IMR-90 (cell line): ENCODE measurements around the gene CH25H. TPM values are rescaled to one million over a fixed set of nuclear protein-coding genes. Genes with fewer than 3 reads are reported as not detected.
A peak's percentile ranks its signal among the peaks of the same experiment; 100 is the strongest.

Experiments
- ATAC-seq: fragments of 200-7000 bp; cut with Tn5 transposase; 2 replicates; pipeline ENCODE4 v1.9.1; 2020; ENCODE audit warnings: low read depth, mild to moderate bottlenecking, moderate library complexity
- BruUV-seq: library from RNA; stranded (reverse); fragments of 400-500 nt; replicated peaks from 2 replicates; lab custom pipeline; 2021; lab: Mats Ljungman, UMichigan
- CTCF ChIA-PET: fragments of 300-600 bp; formaldehyde crosslinking; extraction: SDS; loops from one replicate; lab custom pipeline; 2021; ENCODE audit warnings: antibody characterized with exemption; lab: Yijun Ruan, JAX
- POLR2A ChIA-PET: fragments of 300-600 bp; sonication (Branson Sonifier 250); formaldehyde crosslinking; loops from one replicate; lab custom pipeline; 2022; ENCODE audit warnings: antibody characterized with exemption; ENCODE audit not compliant: unreplicated experiment; lab: Charles Lee
- DNase-seq: peaks from one replicate; pipeline ENCODE4 v3.0.0; 2013
- H2AFZ ChIP-seq: replicated peaks from 2 replicates; pipeline ENCODE3; 2013; ENCODE audit warnings: low read length, mild to moderate bottlenecking; ENCODE audit not compliant: poor library complexity
- H2AK5ac ChIP-seq: 2 replicates; pipeline ENCODE4 v1.6.1; 2013; ENCODE audit warnings: low read depth, low read length, inconsistent platforms
- H2AK9ac ChIP-seq: replicated peaks from 2 replicates; pipeline ENCODE3; 2013; ENCODE audit warnings: mild to moderate bottlenecking, low read depth, low read length, moderate library complexity; ENCODE audit not compliant: poor library complexity
- H2BK120ac ChIP-seq: 2 replicates; pipeline ENCODE4 v1.6.1; 2013; ENCODE audit warnings: low read depth, low read length, inconsistent platforms
- H2BK15ac ChIP-seq: 3 replicates; pipeline ENCODE4 v1.6.1; 2013; ENCODE audit warnings: low read depth, low read length, inconsistent platforms
- H2BK20ac ChIP-seq: 2 replicates; pipeline ENCODE4 v1.6.1; 2013; ENCODE audit warnings: low read depth, mild to moderate bottlenecking, inconsistent platforms, low read length, moderate library complexity
- H2BK5ac ChIP-seq: 2 replicates; pipeline ENCODE4 v1.6.1; 2013; ENCODE audit warnings: mild to moderate bottlenecking, low read depth, low read length, inconsistent platforms; ENCODE audit not compliant: poor library complexity, severe bottlenecking
- H3K14ac ChIP-seq: replicated peaks from 2 replicates; pipeline ENCODE4 v1.6.1; 2013; ENCODE audit warnings: low read depth, low read length, inconsistent platforms
- H3K18ac ChIP-seq: 2 replicates; pipeline ENCODE4 v1.6.1; 2013; ENCODE audit warnings: low read depth, low read length, control low read depth
- H3K23ac ChIP-seq: 2 replicates; pipeline ENCODE4 v1.6.1; 2013; ENCODE audit warnings: low read depth, low read length, inconsistent platforms
- H3K27ac ChIP-seq: 2 replicates; pipeline ENCODE4 v1.5.1; 2013; ENCODE audit warnings: mild to moderate bottlenecking, control low read depth, low read length; ENCODE audit not compliant: insufficient read depth
- H3K27me3 ChIP-seq: 2 replicates; pipeline ENCODE4 v1.6.1; 2013; ENCODE audit warnings: low read length; ENCODE audit not compliant: control insufficient read depth, insufficient read depth
- H3K36me3 ChIP-seq: 2 replicates; pipeline ENCODE4 v1.6.1; 2013; ENCODE audit warnings: low read length, mixed read lengths; ENCODE audit not compliant: control insufficient read depth, insufficient read depth
- H3K4ac ChIP-seq: 2 replicates; pipeline ENCODE4 v1.6.1; 2013; ENCODE audit warnings: low read depth, low read length, inconsistent platforms
- H3K4me1 ChIP-seq: 2 replicates; pipeline ENCODE4 v1.6.1; 2013; ENCODE audit warnings: low read length, mixed read lengths; ENCODE audit not compliant: control insufficient read depth, insufficient read depth
- H3K4me2 ChIP-seq: 2 replicates; pipeline ENCODE4 v1.6.1; 2013; ENCODE audit warnings: low read depth, mild to moderate bottlenecking, control low read depth, low read length, moderate library complexity
- H3K4me3 ChIP-seq: 2 replicates; pipeline ENCODE4 v1.5.1; 2013; ENCODE audit warnings: low read depth, mild to moderate bottlenecking, control low read depth, low read length, moderate library complexity; ENCODE audit not compliant: insufficient read depth
- H3K56ac ChIP-seq: 2 replicates; pipeline ENCODE4 v1.6.1; 2013; ENCODE audit warnings: low read length, inconsistent platforms; ENCODE audit not compliant: insufficient read depth; ENCODE audit errors: extremely low read depth
- H3K79me1 ChIP-seq, 2 experiments: 2 replicates each; pipeline ENCODE4 v1.6.1; 2013; ENCODE audit warnings: low read length in 2 of 2, inconsistent platforms in 1 of 2, low read depth in 1 of 2
- H3K9ac ChIP-seq: 2 replicates; pipeline ENCODE4 v1.6.1; 2013; ENCODE audit warnings: low read depth, low read length, control low read depth
- H3K9me1 ChIP-seq: 2 replicates; pipeline ENCODE4 v1.6.1; 2013; ENCODE audit warnings: low read length, inconsistent platforms; ENCODE audit not compliant: insufficient read depth
- H3K9me3 ChIP-seq: 2 replicates; pipeline ENCODE4 v1.6.1; 2013; ENCODE audit warnings: low read length; ENCODE audit not compliant: control insufficient read depth, insufficient read depth
- H4K20me1 ChIP-seq: 2 replicates; pipeline ENCODE4 v1.6.1; 2013; ENCODE audit warnings: low read length, inconsistent platforms; ENCODE audit not compliant: insufficient read depth
- H4K5ac ChIP-seq: 2 replicates; pipeline ENCODE4 v1.6.1; 2013; ENCODE audit warnings: mild to moderate bottlenecking, low read depth, low read length, control low read depth
- H4K8ac ChIP-seq, 2 experiments: 2 replicates each; pipeline ENCODE4 v1.6.1; 2013; ENCODE audit warnings: low read depth in 2 of 2, low read length in 2 of 2, control low read depth in 1 of 2, inconsistent platforms in 1 of 2
- H4K91ac ChIP-seq: 2 replicates; pipeline ENCODE4 v1.6.1; 2013; ENCODE audit warnings: low read depth, low read length, inconsistent platforms; ENCODE audit not compliant: insufficient read depth
- CHD1 ChIP-seq: IDR thresholded peaks from 2 replicates; pipeline ENCODE4 v1.6.1; 2012; ENCODE audit warnings: low read depth, low read length, improper control_type of control experiment
- FOS ChIP-seq: fragments of 150-350 bp; IDR thresholded peaks from 2 replicates; pipeline ENCODE4 v1.6.1; 2016; ENCODE audit warnings: low read depth, low read length
- RAD21 ChIP-seq: IDR thresholded peaks from 2 replicates; pipeline ENCODE4 v1.6.1; 2012; ENCODE audit warnings: low read length, improper control_type of control experiment
- SMC3 ChIP-seq: fragments of 150-350 bp; IDR thresholded peaks from 2 replicates; pipeline ENCODE4 v1.6.1; 2016; ENCODE audit warnings: low read depth, mild to moderate bottlenecking, antibody characterized with exemption, low read length, moderate library complexity
- WGBS, 2 experiments: methylation state at CpG; one replicate each; pipeline versions ENCODE4 v1.1.5 to v1.1.7; 2013; ENCODE audit warnings: missing lambda C conversion rate in 2 of 2; ENCODE audit not compliant: insufficient read length in 1 of 2; ENCODE audit errors: extremely low coverage in 2 of 2; 5-methylcytosine and 5-hydroxymethylcytosine counted together
- dilution Hi-C: fragments of 300-500 bp; cut with HindIII; formaldehyde crosslinking; loops from one replicate; pipeline ENCODE4 v1.14.3; 2018; ENCODE audit warnings: low sequenced_read_pairs; ENCODE audit not compliant: unreplicated experiment
- in situ Hi-C: fragments of 300-500 bp; cut with MboI; formaldehyde crosslinking; loops from 3 replicates; pipeline ENCODE4 v1.14.3; 2019; ENCODE audit warnings: low sequenced_read_pairs, inconsistent platforms, mixed read lengths
- intact Hi-C: fragments of 100-400 bp; cut with micrococcal nuclease; formaldehyde crosslinking; loops from 2 replicates; pipeline ENCODE4 v1.10.0; 2022
- polyA plus RNA-seq, 3 experiments: library from polyadenylated mRNA; depleted of rRNA; stranded (reverse); fragments of >200 nt; gene quantifications; 2 replicates each; pipeline ENCODE4 v1.2.3, GENCODE V29; 2012; ENCODE audit warnings: low replicate concordance in 1 of 3
- total RNA-seq: library from RNA; depleted of rRNA; stranded (reverse); fragments of >200 nt; gene quantifications from 2 replicates; pipeline ENCODE4 v1.2.3, GENCODE V29; 2012
- TF ChIP-seq, protein P1 (sequence below): conservative IDR thresholded peaks from 2 replicates; pipeline ENCODE4 v1.5.1; 2012; ENCODE audit warnings: mild to moderate bottlenecking, low read depth, low read length, improper control_type of control experiment

Gene CH25H
- total and polyA plus RNA-seq, 2 of the 4 experiments (the other 2 are of a cell fraction), result 0.12 to 0.18 TPM

DNA sequence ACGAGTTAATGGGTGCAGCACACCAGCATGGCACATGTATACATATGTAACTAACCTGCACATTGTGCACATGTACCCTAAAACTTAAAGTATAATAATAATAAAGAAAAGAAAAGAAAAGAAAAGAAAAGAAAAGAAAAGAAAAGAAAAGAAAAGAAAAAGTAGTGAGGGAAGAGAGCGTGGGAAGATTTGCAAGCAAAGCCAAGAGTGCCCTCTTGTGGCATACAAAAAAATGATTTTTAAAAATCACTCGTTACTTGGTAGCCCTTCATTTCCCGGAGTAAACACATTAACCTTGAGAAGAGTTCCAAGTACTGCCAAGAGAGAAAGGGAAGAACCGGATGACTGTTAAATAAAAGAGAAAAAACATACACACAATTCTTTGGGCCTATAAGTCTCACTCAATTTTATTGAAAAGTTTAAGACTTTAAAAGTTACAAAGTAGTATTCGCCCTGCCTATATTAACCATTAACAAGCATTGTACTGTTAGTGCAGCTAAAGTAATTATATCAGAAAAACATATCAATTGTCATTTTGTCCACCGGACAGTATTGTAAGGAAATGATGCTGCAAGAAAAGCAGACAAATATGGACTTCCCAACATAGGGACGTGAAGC lies 6.2 kb upstream of the CH25H start:
- Histone ChIP-seq H2AK5ac (no peak overlapping the region), H3K27ac (no peak overlapping the region), H3K4ac (no peak overlapping the region), H3K36me3 (no peaks in the 10 kb centered on the region; the same call in 1 of the 2 replicates), H3K23ac (no peak overlapping the region), H3K4me1 (no peaks in the 10 kb centered on the region), H3K56ac (no peak overlapping the region), H2AK9ac (no peak overlapping the region), H2BK5ac (no peak overlapping the region), H3K79me1 (no peaks in the 10 kb centered on the region), H4K20me1 (no peaks in the 10 kb centered on the region), H3K18ac (no peak overlapping the region), H2BK120ac (no peak overlapping the region), H4K5ac (no peak overlapping the region), H3K9me1 (no peaks in the 10 kb centered on the region), H2BK15ac (no peak overlapping the region), H3K14ac (no peak overlapping the region), H4K91ac (no peak overlapping the region), H3K9me3 (no peaks in the 10 kb centered on the region), H2AFZ (no peak overlapping the region), H2BK20ac (no peak overlapping the region), H3K9ac (no peak overlapping the region), H3K27me3 (peaks cover 2% of the 10 kb centered on the region; the same call in 1 of the 2 replicates), H4K8ac (no peak overlapping the region), H3K4me2 (no peak overlapping the region), H3K4me3 (no peak overlapping the region)
- in situ Hi-C loops, result loop anchor here (5.0 kb wide), 2 partner anchors 181 to 271 kb away; no protein-coding TSS in a partner anchor
- no CpG with 5 or more reads among the region's 8 CpGs for WGBS, 2 experiments
- dilution Hi-C loops, result loop anchor here (25.0 kb wide), 1 partner anchor 201 kb away; no protein-coding TSS in a partner anchor
- ChIA-PET CTCF (interaction anchor here (0.6 to 1.2 kb wide), 4 partner anchors 111 to 280 kb away, joined by 3 to 10 read pairs (median 4); no protein-coding TSS in a partner anchor), POLR2A (no interaction called here)
- intact Hi-C loops, result loop anchor here (1.0 kb wide), 2 partner anchors 183 to 224 kb away; no protein-coding TSS in a partner anchor
- ATAC-seq (0 out of 2 replicates have a peak, but pooled peaks have one; percentile 46), DNase-seq (peak; percentile 63)
- BruUV-seq, result no TSS peak
- TF ChIP-seq RAD21 (peak; percentile 84), FOS (no peak), SMC3 (peak; percentile 83), CHD1 (no peak)
- TF ChIP-seq, protein P1, sequence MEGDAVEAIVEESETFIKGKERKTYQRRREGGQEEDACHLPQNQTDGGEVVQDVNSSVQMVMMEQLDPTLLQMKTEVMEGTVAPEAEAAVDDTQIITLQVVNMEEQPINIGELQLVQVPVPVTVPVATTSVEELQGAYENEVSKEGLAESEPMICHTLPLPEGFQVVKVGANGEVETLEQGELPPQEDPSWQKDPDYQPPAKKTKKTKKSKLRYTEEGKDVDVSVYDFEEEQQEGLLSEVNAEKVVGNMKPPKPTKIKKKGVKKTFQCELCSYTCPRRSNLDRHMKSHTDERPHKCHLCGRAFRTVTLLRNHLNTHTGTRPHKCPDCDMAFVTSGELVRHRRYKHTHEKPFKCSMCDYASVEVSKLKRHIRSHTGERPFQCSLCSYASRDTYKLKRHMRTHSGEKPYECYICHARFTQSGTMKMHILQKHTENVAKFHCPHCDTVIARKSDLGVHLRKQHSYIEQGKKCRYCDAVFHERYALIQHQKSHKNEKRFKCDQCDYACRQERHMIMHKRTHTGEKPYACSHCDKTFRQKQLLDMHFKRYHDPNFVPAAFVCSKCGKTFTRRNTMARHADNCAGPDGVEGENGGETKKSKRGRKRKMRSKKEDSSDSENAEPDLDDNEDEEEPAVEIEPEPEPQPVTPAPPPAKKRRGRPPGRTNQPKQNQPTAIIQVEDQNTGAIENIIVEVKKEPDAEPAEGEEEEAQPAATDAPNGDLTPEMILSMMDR, result peak; percentile 75
